GM19328 (cell line): ENCODE results near the gene DHRS4L2.
A peak's percentile ranks its signal among the peaks of the same experiment; 100 is the strongest.
"Not testable (repeated sequence)": the region's sequence is repeated elsewhere in the genome, so short reads cannot be mapped to it uniquely, and the experiment has no call there.

Source experiments
- ATAC-seq: cut with Tn5 transposase; IDR thresholded peaks from one replicate; pipeline ENCODE4 v1.9.1; 2021; ENCODE audit warnings: mild to moderate bottlenecking, moderate library complexity; ENCODE audit not compliant: unreplicated experiment

DHRS4L2 gene

GRCh38 chr14:24013654-24014514, 25.2 kb downstream of the DHRS4L2 start:
- ATAC-seq: no peak

GRCh38 chr14:24015745-24016144, 27.0 kb downstream of the DHRS4L2 start:
- not testable (repeated sequence) for ATAC-seq

- ATAC-seq: not testable (repeated sequence)
Observed at GRCh38 chr14:24018978-24019377, 30.2 kb downstream of the DHRS4L2 start.

- not testable (repeated sequence) for ATAC-seq
Observed at GRCh38 chr14:24019944-24020343, 31.2 kb downstream of the DHRS4L2 start.

GRCh38 chr14:24020520-24020919, 31.8 kb downstream of the DHRS4L2 start:
- not testable (repeated sequence) for ATAC-seq

- not testable (repeated sequence) for ATAC-seq
Observed at GRCh38 chr14:24024939-24025418, 36.2 kb downstream of the DHRS4L2 start.

GRCh38 chr14:24029687-24030086, 41.0 kb downstream of the DHRS4L2 start:
- ATAC-seq: not testable (repeated sequence)

- ATAC-seq: not testable (repeated sequence)
Observed at GRCh38 chr14:24031331-24031730, 42.6 kb downstream of the DHRS4L2 start.

GRCh38 chr14:24032727-24033418, 44.1 kb downstream of the DHRS4L2 start:
- ATAC-seq: no peak

- ATAC-seq: not testable (repeated sequence)
Observed at GRCh38 chr14:24035769-24036168, 47.0 kb downstream of the DHRS4L2 start.

GRCh38 chr14:24036169-24036962, 47.6 kb downstream of the DHRS4L2 start:
- peak; percentile 77 for ATAC-seq

- not testable (repeated sequence) for ATAC-seq
Observed at GRCh38 chr14:24036963-24037657, 48.4 kb downstream of the DHRS4L2 start.

- no peak for ATAC-seq
Observed at GRCh38 chr14:24037658-24038037, 48.9 kb downstream of the DHRS4L2 start.

GRCh38 chr14:24038686-24039085, 50.0 kb downstream of the DHRS4L2 start:
- no peak for ATAC-seq

GRCh38 chr14:24040692-24041091, 52.0 kb downstream of the DHRS4L2 start:
- no peak for ATAC-seq

GRCh38 chr14:24042746-24043145, 54.0 kb downstream of the DHRS4L2 start:
- ATAC-seq: no peak

- ATAC-seq: not testable (repeated sequence)
Observed at GRCh38 chr14:24049002-24049401, 60.3 kb downstream of the DHRS4L2 start.

- not testable (repeated sequence) for ATAC-seq
Observed at GRCh38 chr14:24050753-24051152, 62.0 kb downstream of the DHRS4L2 start.

GRCh38 chr14:24051176-24051788, 62.6 kb downstream of the DHRS4L2 start:
- peak; percentile 10 for ATAC-seq
